ENCODE measurements around the gene STAG3. TPM values are rescaled to one million over a fixed set of nuclear protein-coding genes. Genes with fewer than 3 reads are reported as not detected.
"Not testable (repeated sequence)": the region's sequence is repeated elsewhere in the genome, so short reads cannot be mapped to it uniquely, and the experiment has no call there.

STAG3 gene
- total RNA-seq (2014; rRNA removed; shearing (Covaris generic)): 2.4 and 10.3 TPM in 2 replicates

GRCh38 chr7:100177045-100178001 is at the start of gene STAG3, which contains the start of gene GPC2:
Gene STAG3 (plus strand): TSS chr7:100177918. CDS start chr7:100180557, 2,639 bp downstream.
Gene GPC2 (minus strand): TSS chr7:100177381. CDS start chr7:100177199, 182 bp downstream.
- peak; percentile 99 for DNase-seq
- H3K27me3 ChIP-seq (ENCODE audit: control insufficient read depth, insufficient read depth, low read length): peaks cover 8% of the 10 kb centered on the region
- peak within 1 kb of the TSS; percentile 95 for H3K4me3 ChIP-seq (ENCODE audit: insufficient read depth, low read depth, low read length)
- peaks cover 10% of the 10 kb centered on the region for H3K36me3 ChIP-seq (replicated peaks; ENCODE audit: control insufficient read depth, insufficient read depth, low read length)

- Histone ChIP-seq H3K36me3 (replicated peaks; ENCODE audit: control insufficient read depth, insufficient read depth, low read length) (no peaks in the 10 kb centered on the region; the same call in none of the 2 replicates), H3K4me3 (ENCODE audit: insufficient read depth, low read depth, low read length) (no peak overlapping the region; the same call in 1 of the 2 replicates), H3K27me3 (ENCODE audit: control insufficient read depth, insufficient read depth, low read length) (peaks cover 13% of the 10 kb centered on the region)
- DNase-seq: no peak
These were observed 49.1 kb upstream of the STAG3 start for GRCh38 chr7:100128637-100128963.

- not testable (repeated sequence) for H3K36me3 ChIP-seq (replicated peaks; ENCODE audit: control insufficient read depth, insufficient read depth, low read length); DNase-seq; H3K4me3 ChIP-seq (ENCODE audit: insufficient read depth, low read depth, low read length)
- H3K27me3 ChIP-seq (ENCODE audit: control insufficient read depth, insufficient read depth, low read length): peaks cover 13% of the 10 kb centered on the region
These were observed 47.5 kb upstream of the STAG3 start for GRCh38 chr7:100130220-100130607.

GRCh38 chr7:100130608-100131453 is 46.9 kb upstream of the STAG3 start:
- DNase-seq: peak; percentile 96
- Histone ChIP-seq H3K36me3 (replicated peaks; ENCODE audit: control insufficient read depth, insufficient read depth, low read length) (no peaks in the 10 kb centered on the region), H3K4me3 (ENCODE audit: insufficient read depth, low read depth, low read length) (no peak overlapping the region; the same call in 1 of the 2 replicates), H3K27me3 (ENCODE audit: control insufficient read depth, insufficient read depth, low read length) (peaks cover 13% of the 10 kb centered on the region)

GRCh38 chr7:100132126-100132525 is 45.6 kb upstream of the STAG3 start:
- H3K27me3 ChIP-seq (ENCODE audit: control insufficient read depth, insufficient read depth, low read length): peaks cover 13% of the 10 kb centered on the region
- H3K36me3 ChIP-seq (replicated peaks; ENCODE audit: control insufficient read depth, insufficient read depth, low read length): no peaks in the 10 kb centered on the region
- no peak overlapping the region for H3K4me3 ChIP-seq (ENCODE audit: insufficient read depth, low read depth, low read length)
- no peak for DNase-seq

GRCh38 chr7:100132697-100133151 is 45.0 kb upstream of the STAG3 start:
- H3K36me3 ChIP-seq (replicated peaks; ENCODE audit: control insufficient read depth, insufficient read depth, low read length): no peaks in the 10 kb centered on the region
- DNase-seq: peak; percentile 91
- H3K27me3 ChIP-seq (ENCODE audit: control insufficient read depth, insufficient read depth, low read length): peaks cover 11% of the 10 kb centered on the region
- no peak overlapping the region for H3K4me3 ChIP-seq (ENCODE audit: insufficient read depth, low read depth, low read length)

GRCh38 chr7:100137851-100138760 is 39.6 kb upstream of the STAG3 start:
- no peak overlapping the region for H3K4me3 ChIP-seq (ENCODE audit: insufficient read depth, low read depth, low read length)
- DNase-seq: no peak
- no peaks in the 10 kb centered on the region for H3K27me3 ChIP-seq (ENCODE audit: control insufficient read depth, insufficient read depth, low read length)

GRCh38 chr7:100141555-100141949 is 36.2 kb upstream of the STAG3 start:
- no peaks in the 10 kb centered on the region for H3K36me3 ChIP-seq (replicated peaks; ENCODE audit: control insufficient read depth, insufficient read depth, low read length)
- DNase-seq: no peak
- H3K4me3 ChIP-seq (ENCODE audit: insufficient read depth, low read depth, low read length): no peak overlapping the region
- H3K27me3 ChIP-seq (ENCODE audit: control insufficient read depth, insufficient read depth, low read length): no peaks in the 10 kb centered on the region

More at GRCh38 chr7:100137851-100138760, 39.6 kb upstream of the STAG3 start:
- no peaks in the 10 kb centered on the region for H3K36me3 ChIP-seq (replicated peaks; ENCODE audit: control insufficient read depth, insufficient read depth, low read length)

GRCh38 chr7:100142461-100142860 is 35.3 kb upstream of the STAG3 start:
- Histone ChIP-seq H3K27me3 (ENCODE audit: control insufficient read depth, insufficient read depth, low read length) (no peaks in the 10 kb centered on the region), H3K4me3 (ENCODE audit: insufficient read depth, low read depth, low read length) (no peak overlapping the region), H3K36me3 (replicated peaks; ENCODE audit: control insufficient read depth, insufficient read depth, low read length) (no peaks in the 10 kb centered on the region)
- no peak for DNase-seq

- not testable (repeated sequence) for H3K36me3 ChIP-seq (replicated peaks; ENCODE audit: control insufficient read depth, insufficient read depth, low read length); DNase-seq; H3K4me3 ChIP-seq (ENCODE audit: insufficient read depth, low read depth, low read length); H3K27me3 ChIP-seq (ENCODE audit: control insufficient read depth, insufficient read depth, low read length)
These were observed 31.4 kb upstream of the STAG3 start for GRCh38 chr7:100146350-100146749.

GRCh38 chr7:100147278-100147677 is 30.4 kb upstream of the STAG3 start:
- no peaks in the 10 kb centered on the region for H3K27me3 ChIP-seq (ENCODE audit: control insufficient read depth, insufficient read depth, low read length)
- DNase-seq: no peak
- peaks cover 2% of the 10 kb centered on the region for H3K36me3 ChIP-seq (replicated peaks; ENCODE audit: control insufficient read depth, insufficient read depth, low read length)
- H3K4me3 ChIP-seq (ENCODE audit: insufficient read depth, low read depth, low read length): no peak overlapping the region

GRCh38 chr7:100148225-100148558 is 29.5 kb upstream of the STAG3 start:
- no peak for DNase-seq
- Histone ChIP-seq H3K27me3 (ENCODE audit: control insufficient read depth, insufficient read depth, low read length) (no peaks in the 10 kb centered on the region), H3K36me3 (replicated peaks; ENCODE audit: control insufficient read depth, insufficient read depth, low read length) (peaks cover 2% of the 10 kb centered on the region), H3K4me3 (ENCODE audit: insufficient read depth, low read depth, low read length) (peak overlapping the region; percentile 6; the same call in 1 of the 2 replicates)

- Histone ChIP-seq H3K36me3 (replicated peaks; ENCODE audit: control insufficient read depth, insufficient read depth, low read length) (peaks cover 2% of the 10 kb centered on the region), H3K27me3 (ENCODE audit: control insufficient read depth, insufficient read depth, low read length) (no peaks in the 10 kb centered on the region), H3K4me3 (ENCODE audit: insufficient read depth, low read depth, low read length) (peak within 1 kb of the TSS; percentile 67)
- DNase-seq: peak; percentile 99
These were observed 29.0 kb upstream of the STAG3 start, which contains the start of gene LAMTOR4 for GRCh38 chr7:100148559-100149328. Gene LAMTOR4 (plus strand): TSS chr7:100148918. CDS start chr7:100148973, 55 bp downstream.
